K562 (cell line): ENCODE data around the gene NINJ2. TPM values are rescaled to one million over a fixed set of nuclear protein-coding genes. Genes with fewer than 3 reads are reported as not detected.

Experiments used
- CBFA2T2 ChIP-seq: fragments of 450-650 bp; conservative IDR thresholded peaks from 2 replicates; pipeline ENCODE4 v1.6.1; 2017; ENCODE audit warnings: mild to moderate bottlenecking
- CXXC5 ChIP-seq: fragments of 250-450 bp; sonication (Bioruptor Pico); IDR thresholded peaks from 2 replicates; pipeline ENCODE4 v1.8.0; 2022; ENCODE audit warnings: inconsistent platforms, mild to moderate bottlenecking, moderate library complexity
- ESRRB ChIP-seq: fragments of 250-450 bp; sonication (Bioruptor Pico); IDR thresholded peaks from 2 replicates; pipeline ENCODE4 v1.5.0; 2020; ENCODE audit warnings: mild to moderate bottlenecking, moderate library complexity, borderline replicate concordance
- ILF3 ChIP-seq: fragments of 450-650 bp; IDR thresholded peaks from 2 replicates; pipeline ENCODE4 v1.6.1; 2018; ENCODE audit warnings: antibody characterized with exemption, mild to moderate bottlenecking, moderate library complexity, borderline replicate concordance
- KLF13 ChIP-seq: fragments of 450-650 bp; IDR thresholded peaks from 2 replicates; pipeline ENCODE4 v1.6.1; 2016; ENCODE audit warnings: missing genetic modification characterization, low read depth, mild to moderate bottlenecking, missing compliant biosample characterization, moderate library complexity, borderline replicate concordance
- NFIX ChIP-seq: fragments of 250-450 bp; sonication (Bioruptor Pico); IDR thresholded peaks from 2 replicates; pipeline ENCODE4 v1.4.0; 2020; ENCODE audit warnings: low read depth, mild to moderate bottlenecking, moderate library complexity
- RFX1 ChIP-seq: fragments of 450-650 bp; IDR thresholded peaks from 2 replicates; pipeline ENCODE4 v1.6.1; 2016; ENCODE audit warnings: mild to moderate bottlenecking, moderate library complexity
- THRA ChIP-seq: fragments of 450-650 bp; IDR thresholded peaks from 2 replicates; pipeline ENCODE4 v1.6.1; 2017; ENCODE audit warnings: mild to moderate bottlenecking, moderate library complexity
- polyA plus RNA-seq, 8 experiments: library from polyadenylated mRNA; depleted of rRNA in 4 of 8; stranded (reverse) in 5 of 8; unstranded in 3 of 8; fragments of >200 nt; fragmentation: Nextera tagmentation in 2 of 8; fragmentation: Illumina TruSeq in 1 of 8; extraction: Ambion mirVana in 2 of 8; extraction: Trizol in 1 of 8; gene quantifications; 2 replicates each; pipeline versions ENCODE4 v1.2.1 to v1.2.3, GENCODE V29; 2011 to 2014; ENCODE audit warnings: inconsistent platforms in 1 of 8, missing spikeins in 1 of 8
- total RNA-seq, 7 experiments: library from RNA; depleted of rRNA in 6 of 7; stranded (reverse); fragments of >200 nt in 6 of 7; fragmentation: Illumina TruSeq in 2 of 7; extraction: Trizol in 2 of 7; gene quantifications; 2 replicates each; pipeline versions ENCODE4 v1.2.1 to v1.2.3, GENCODE V29; 2011 to 2021; ENCODE audit warnings: low replicate concordance in 1 of 7
- TF ChIP-seq, protein P1 (sequence below): fragments of 450-650 bp; IDR thresholded peaks from 2 replicates; pipeline ENCODE4 v1.6.1; 2016; ENCODE audit warnings: low read depth
- TF ChIP-seq, protein P2 (sequence below): fragments of 450-650 bp; formaldehyde crosslinking; IDR thresholded peaks from 2 replicates; pipeline ENCODE4 v1.4.0; 2022; ENCODE audit warnings: missing genetic modification characterization
- TF ChIP-seq, protein P3 (sequence below): IDR thresholded peaks from 2 replicates; pipeline ENCODE4 v1.6.1; 2011; ENCODE audit warnings: borderline replicate concordance, low read depth, mild to moderate bottlenecking, moderate library complexity, low read length; ENCODE audit not compliant: insufficient read depth, poor library complexity, severe bottlenecking

The NINJ2 gene
- total and polyA plus RNA-seq, 9 of the 15 experiments (the other 6 are each of a cell fraction or from before 2014, with no cell fraction given) = 2.6 to 16.0 (median 4.5) TPM

- TF ChIP-seq, protein P1, sequence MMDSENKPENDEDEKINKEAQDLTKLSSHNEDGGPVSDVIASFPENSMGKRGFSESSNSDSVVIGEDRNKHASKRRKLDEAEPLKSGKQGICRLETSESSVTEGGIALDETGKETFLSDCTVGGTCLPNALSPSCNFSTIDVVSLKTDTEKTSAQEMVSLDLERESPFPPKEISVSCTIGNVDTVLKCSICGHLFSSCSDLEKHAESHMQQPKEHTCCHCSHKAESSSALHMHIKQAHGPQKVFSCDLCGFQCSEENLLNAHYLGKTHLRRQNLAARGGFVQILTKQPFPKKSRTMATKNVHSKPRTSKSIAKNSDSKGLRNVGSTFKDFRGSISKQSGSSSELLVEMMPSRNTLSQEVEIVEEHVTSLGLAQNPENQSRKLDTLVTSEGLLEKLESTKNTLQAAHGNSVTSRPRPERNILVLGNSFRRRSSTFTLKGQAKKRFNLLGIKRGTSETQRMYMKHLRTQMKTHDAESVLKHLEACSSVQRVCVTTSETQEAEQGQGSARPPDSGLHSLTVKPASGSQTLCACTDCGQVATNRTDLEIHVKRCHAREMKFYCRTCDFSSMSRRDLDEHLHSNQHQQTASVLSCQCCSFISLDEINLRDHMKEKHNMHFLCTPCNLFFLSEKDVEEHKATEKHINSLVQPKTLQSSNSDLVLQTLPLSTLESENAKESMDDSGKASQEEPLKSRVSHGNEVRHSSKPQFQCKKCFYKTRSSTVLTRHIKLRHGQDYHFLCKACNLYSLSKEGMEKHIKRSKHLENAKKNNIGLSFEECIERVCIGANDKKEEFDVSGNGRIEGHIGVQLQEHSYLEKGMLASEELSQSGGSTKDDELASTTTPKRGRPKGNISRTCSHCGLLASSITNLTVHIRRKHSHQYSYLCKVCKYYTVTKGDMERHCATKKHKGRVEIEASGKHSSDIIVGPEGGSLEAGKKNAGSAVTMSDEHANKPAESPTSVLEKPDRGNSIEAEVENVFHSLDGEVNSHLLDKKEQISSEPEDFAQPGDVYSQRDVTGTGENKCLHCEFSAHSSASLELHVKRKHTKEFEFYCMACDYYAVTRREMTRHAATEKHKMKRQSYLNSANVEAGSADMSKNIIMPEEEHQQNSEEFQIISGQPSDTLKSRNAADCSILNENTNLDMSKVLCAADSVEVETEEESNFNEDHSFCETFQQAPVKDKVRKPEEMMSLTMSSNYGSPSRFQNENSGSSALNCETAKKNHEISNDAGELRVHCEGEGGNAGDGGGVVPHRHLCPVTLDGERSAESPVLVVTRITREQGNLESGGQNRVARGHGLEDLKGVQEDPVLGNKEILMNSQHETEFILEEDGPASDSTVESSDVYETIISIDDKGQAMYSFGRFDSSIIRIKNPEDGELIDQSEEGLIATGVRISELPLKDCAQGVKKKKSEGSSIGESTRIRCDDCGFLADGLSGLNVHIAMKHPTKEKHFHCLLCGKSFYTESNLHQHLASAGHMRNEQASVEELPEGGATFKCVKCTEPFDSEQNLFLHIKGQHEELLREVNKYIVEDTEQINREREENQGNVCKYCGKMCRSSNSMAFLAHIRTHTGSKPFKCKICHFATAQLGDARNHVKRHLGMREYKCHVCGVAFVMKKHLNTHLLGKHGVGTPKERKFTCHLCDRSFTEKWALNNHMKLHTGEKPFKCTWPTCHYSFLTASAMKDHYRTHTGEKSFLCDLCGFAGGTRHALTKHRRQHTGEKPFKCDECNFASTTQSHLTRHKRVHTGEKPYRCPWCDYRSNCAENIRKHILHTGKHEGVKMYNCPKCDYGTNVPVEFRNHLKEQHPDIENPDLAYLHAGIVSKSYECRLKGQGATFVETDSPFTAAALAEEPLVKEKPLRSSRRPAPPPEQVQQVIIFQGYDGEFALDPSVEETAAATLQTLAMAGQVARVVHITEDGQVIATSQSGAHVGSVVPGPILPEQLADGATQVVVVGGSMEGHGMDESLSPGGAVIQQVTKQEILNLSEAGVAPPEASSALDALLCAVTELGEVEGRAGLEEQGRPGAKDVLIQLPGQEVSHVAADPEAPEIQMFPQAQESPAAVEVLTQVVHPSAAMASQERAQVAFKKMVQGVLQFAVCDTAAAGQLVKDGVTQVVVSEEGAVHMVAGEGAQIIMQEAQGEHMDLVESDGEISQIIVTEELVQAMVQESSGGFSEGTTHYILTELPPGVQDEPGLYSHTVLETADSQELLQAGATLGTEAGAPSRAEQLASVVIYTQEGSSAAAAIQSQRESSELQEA = no peak
- TF ChIP-seq ESRRB (CRISPR knock-in tag) (no peak), RFX1 (peak; percentile 49), THRA (peak; percentile 52; the same call in 1 of the 2 replicates), NFIX (no peak), ILF3 (no peak), KLF13 (tag) (no peak), CXXC5 (peak; percentile 31; the same call in 1 of the 2 replicates), CBFA2T2 (no peak)
- TF ChIP-seq, protein P2, sequence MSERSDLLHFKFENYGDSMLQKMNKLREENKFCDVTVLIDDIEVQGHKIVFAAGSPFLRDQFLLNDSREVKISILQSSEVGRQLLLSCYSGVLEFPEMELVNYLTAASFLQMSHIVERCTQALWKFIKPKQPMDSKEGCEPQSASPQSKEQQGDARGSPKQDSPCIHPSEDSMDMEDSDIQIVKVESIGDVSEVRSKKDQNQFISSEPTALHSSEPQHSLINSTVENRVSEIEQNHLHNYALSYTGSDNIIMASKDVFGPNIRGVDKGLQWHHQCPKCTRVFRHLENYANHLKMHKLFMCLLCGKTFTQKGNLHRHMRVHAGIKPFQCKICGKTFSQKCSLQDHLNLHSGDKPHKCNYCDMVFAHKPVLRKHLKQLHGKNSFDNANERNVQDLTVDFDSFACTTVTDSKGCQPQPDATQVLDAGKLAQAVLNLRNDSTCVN (CRISPR knock-in tag) = no peak
- TF ChIP-seq, protein P3, sequence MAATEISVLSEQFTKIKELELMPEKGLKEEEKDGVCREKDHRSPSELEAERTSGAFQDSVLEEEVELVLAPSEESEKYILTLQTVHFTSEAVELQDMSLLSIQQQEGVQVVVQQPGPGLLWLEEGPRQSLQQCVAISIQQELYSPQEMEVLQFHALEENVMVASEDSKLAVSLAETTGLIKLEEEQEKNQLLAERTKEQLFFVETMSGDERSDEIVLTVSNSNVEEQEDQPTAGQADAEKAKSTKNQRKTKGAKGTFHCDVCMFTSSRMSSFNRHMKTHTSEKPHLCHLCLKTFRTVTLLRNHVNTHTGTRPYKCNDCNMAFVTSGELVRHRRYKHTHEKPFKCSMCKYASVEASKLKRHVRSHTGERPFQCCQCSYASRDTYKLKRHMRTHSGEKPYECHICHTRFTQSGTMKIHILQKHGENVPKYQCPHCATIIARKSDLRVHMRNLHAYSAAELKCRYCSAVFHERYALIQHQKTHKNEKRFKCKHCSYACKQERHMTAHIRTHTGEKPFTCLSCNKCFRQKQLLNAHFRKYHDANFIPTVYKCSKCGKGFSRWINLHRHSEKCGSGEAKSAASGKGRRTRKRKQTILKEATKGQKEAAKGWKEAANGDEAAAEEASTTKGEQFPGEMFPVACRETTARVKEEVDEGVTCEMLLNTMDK = peak; percentile 48
Measured at GRCh38 chr12:546920-547845, 116.1 kb downstream of the NINJ2 start (continued).
